Fibroblast of skin of abdomen (primary cell): ENCODE results near the gene CHAC1.
A peak's percentile ranks its signal among the peaks of the same experiment; 100 is the strongest.

Source experiments
- DNase-seq: peaks from one replicate; pipeline ENCODE4 v3.0.0-alpha.2; 2013

CHAC1 gene

GRCh38 chr15:40925495-40925862 is 27.8 kb upstream of the CHAC1 start:
- DNase-seq: no peak

- peak; percentile 10 for DNase-seq
These were observed 27.2 kb upstream of the CHAC1 start for GRCh38 chr15:40925863-40926658.

GRCh38 chr15:40926659-40927494 is 26.4 kb upstream of the CHAC1 start:
- DNase-seq: no peak

- no peak for DNase-seq
These were observed 25.8 kb upstream of the CHAC1 start for GRCh38 chr15:40927495-40927872.

- DNase-seq: no peak
These were observed 25.1 kb upstream of the CHAC1 start for GRCh38 chr15:40927873-40928806.

GRCh38 chr15:40928821-40929659 is 24.2 kb upstream of the CHAC1 start, which contains the start of gene DLL4:
DLL4 (plus strand) TSS chr15:40929340; CDS start chr15:40929669, 329 bp downstream.
- DNase-seq: peak; percentile 23

- DNase-seq: peak; percentile 18
These were observed 23.4 kb upstream of the CHAC1 start for GRCh38 chr15:40929660-40930429.

- DNase-seq: no peak
These were observed 22.6 kb upstream of the CHAC1 start for GRCh38 chr15:40930430-40931299.

- no peak for DNase-seq
These were observed 21.8 kb upstream of the CHAC1 start for GRCh38 chr15:40931300-40932142.

- DNase-seq: no peak
These were observed 21.1 kb upstream of the CHAC1 start for GRCh38 chr15:40932156-40932555.

GRCh38 chr15:40932649-40933516 is 20.4 kb upstream of the CHAC1 start:
- DNase-seq: no peak

GRCh38 chr15:40933517-40933902 is 19.8 kb upstream of the CHAC1 start:
- DNase-seq: no peak

- no peak for DNase-seq
These were observed 18.8 kb upstream of the CHAC1 start for GRCh38 chr15:40934457-40934856.

GRCh38 chr15:40936234-40936708 is 17.0 kb upstream of the CHAC1 start:
- no peak for DNase-seq

- DNase-seq: peak; percentile 58
These were observed 16.3 kb upstream of the CHAC1 start for GRCh38 chr15:40936709-40937666.

- no peak for DNase-seq
These were observed 15.3 kb upstream of the CHAC1 start for GRCh38 chr15:40937762-40938535.
